Ovary (tissue), 3 donors: Measurements from ENCODE around the gene TRIM63.

Source experiments
- EP300 ChIP-seq: sonication (generic); formaldehyde crosslinking; IDR thresholded peaks from one replicate; pipeline ENCODE4 v1.6.1; 2017; ENCODE audit warnings: antibody characterized with exemption
- POLR2A ChIP-seq: fragments of 450-650 bp; IDR thresholded peaks from one replicate; pipeline ENCODE4 v1.6.1; 2017; ENCODE audit warnings: antibody characterized with exemption, mild to moderate bottlenecking, moderate library complexity
- TF ChIP-seq, protein P1 (sequence below), 3 donors: fragments of 450-650 bp in 2 of 3; fragments of 200-600 bp in 1 of 3; IDR thresholded peaks; one replicate each; pipeline versions ENCODE4 v1.5.1 to v1.8.0; 2016 to 2022; ENCODE audit warnings: antibody characterized with exemption in 3 of 3, mild to moderate bottlenecking in 1 of 3
- donor health status: DM: no; HTN: no; CAD: no.

DNA sequence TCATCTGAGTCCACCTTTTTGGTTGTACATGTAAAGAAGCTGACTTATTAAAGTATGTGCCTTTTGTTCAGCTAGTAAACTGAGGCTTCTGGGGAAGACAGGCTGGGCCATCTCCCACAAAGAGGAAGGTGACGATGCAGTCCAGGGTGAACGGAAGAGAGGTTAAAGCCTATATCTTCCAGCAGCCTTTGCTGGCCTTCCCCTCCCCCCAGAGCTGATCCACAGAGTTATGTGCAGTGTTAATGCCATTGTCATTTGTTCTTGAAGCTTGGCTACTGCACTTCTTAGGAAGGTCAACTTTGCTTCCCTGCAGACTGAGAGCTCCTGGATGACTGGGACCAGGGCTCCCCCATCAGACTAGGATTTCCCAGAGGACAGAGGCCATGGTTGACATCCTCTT lies 23.7 kb downstream of the TRIM63 start:
- TF ChIP-seq, protein P1, sequence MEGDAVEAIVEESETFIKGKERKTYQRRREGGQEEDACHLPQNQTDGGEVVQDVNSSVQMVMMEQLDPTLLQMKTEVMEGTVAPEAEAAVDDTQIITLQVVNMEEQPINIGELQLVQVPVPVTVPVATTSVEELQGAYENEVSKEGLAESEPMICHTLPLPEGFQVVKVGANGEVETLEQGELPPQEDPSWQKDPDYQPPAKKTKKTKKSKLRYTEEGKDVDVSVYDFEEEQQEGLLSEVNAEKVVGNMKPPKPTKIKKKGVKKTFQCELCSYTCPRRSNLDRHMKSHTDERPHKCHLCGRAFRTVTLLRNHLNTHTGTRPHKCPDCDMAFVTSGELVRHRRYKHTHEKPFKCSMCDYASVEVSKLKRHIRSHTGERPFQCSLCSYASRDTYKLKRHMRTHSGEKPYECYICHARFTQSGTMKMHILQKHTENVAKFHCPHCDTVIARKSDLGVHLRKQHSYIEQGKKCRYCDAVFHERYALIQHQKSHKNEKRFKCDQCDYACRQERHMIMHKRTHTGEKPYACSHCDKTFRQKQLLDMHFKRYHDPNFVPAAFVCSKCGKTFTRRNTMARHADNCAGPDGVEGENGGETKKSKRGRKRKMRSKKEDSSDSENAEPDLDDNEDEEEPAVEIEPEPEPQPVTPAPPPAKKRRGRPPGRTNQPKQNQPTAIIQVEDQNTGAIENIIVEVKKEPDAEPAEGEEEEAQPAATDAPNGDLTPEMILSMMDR (IDR thresholded peaks at IDR 0.05): no peak
- TF ChIP-seq POLR2A (no peak), EP300 (no peak)
